Parathyroid adenoma (tissue), 2 donors: Measurements from ENCODE around the gene MLLT6.

Experiments
- H2AFZ ChIP-seq: fragments of 300-600 bp; sonication (generic); one replicate; pipeline ENCODE4 v1.7.0; 2017; ENCODE audit warnings: antibody characterized with exemption, mild to moderate bottlenecking
- H3K27ac ChIP-seq: fragments of 300-600 bp; sonication (generic); one replicate; pipeline ENCODE4 v1.7.0; 2017
- H3K27me3 ChIP-seq: fragments of 300-600 bp; sonication (generic); one replicate; pipeline ENCODE4 v1.7.0; 2017; ENCODE audit warnings: low read length; ENCODE audit not compliant: control insufficient read depth, insufficient read depth
- H3K36me3 ChIP-seq: fragments of 300-600 bp; sonication (generic); one replicate; pipeline ENCODE4 v1.7.0; 2017; ENCODE audit warnings: low read length; ENCODE audit not compliant: control insufficient read depth, insufficient read depth
- H3K4me1 ChIP-seq: fragments of 300-600 bp; sonication (generic); one replicate; pipeline ENCODE4 v1.7.0; 2017; ENCODE audit warnings: control low read depth
- H3K4me2 ChIP-seq: fragments of 300-600 bp; sonication (generic); one replicate; pipeline ENCODE4 v1.7.0; 2017; ENCODE audit warnings: low read length
- H3K4me3 ChIP-seq: fragments of 300-600 bp; sonication (generic); one replicate; pipeline ENCODE4 v1.7.0; 2017; ENCODE audit warnings: low read depth, low read length
- H3K79me2 ChIP-seq: fragments of 300-600 bp; sonication (generic); one replicate; pipeline ENCODE4 v1.7.0; 2017; ENCODE audit warnings: control low read depth
- H3K9ac ChIP-seq: fragments of 300-600 bp; sonication (generic); one replicate; pipeline ENCODE4 v1.7.0; 2017; ENCODE audit warnings: mild to moderate bottlenecking
- H3K9me3 ChIP-seq: fragments of 300-600 bp; sonication (generic); one replicate; pipeline ENCODE4 v1.7.0; 2017; ENCODE audit warnings: low read length; ENCODE audit not compliant: control insufficient read depth
- CTCF ChIP-seq: fragments of 300-600 bp; sonication (generic); IDR thresholded peaks from one replicate; pipeline ENCODE4 v1.7.0; 2017; ENCODE audit warnings: antibody characterized with exemption, mild to moderate bottlenecking
- donor health status: primary hyperparathyroidism.

Gene MLLT6

GRCh38 chr17:38746004-38746848, 41.2 kb downstream of the MLLT6 start:
- H3K27me3 ChIP-seq = no peaks in the 10 kb centered on the region
- H3K9ac ChIP-seq = no peak overlapping the region

GRCh38 chr17:38746849-38747462, 41.9 kb downstream of the MLLT6 start:
- H3K9ac ChIP-seq = no peak overlapping the region
- peaks cover 38% of the 10 kb centered on the region for H3K4me1 ChIP-seq
- peak overlapping the region; percentile 83 for H2AFZ ChIP-seq
- no peak for TF ChIP-seq CTCF
- H3K4me3 ChIP-seq = peak overlapping the region; percentile 75
- peaks cover 10% of the 10 kb centered on the region for H3K79me2 ChIP-seq
- H3K36me3 ChIP-seq = no peaks in the 10 kb centered on the region
- H3K9me3 ChIP-seq = no peaks in the 10 kb centered on the region
- H3K27me3 ChIP-seq = no peaks in the 10 kb centered on the region
- H3K4me2 ChIP-seq = peak overlapping the region; percentile 79
- peak overlapping the region; percentile 78 for H3K27ac ChIP-seq

More at GRCh38 chr17:38746004-38746848, 41.2 kb downstream of the MLLT6 start:
- H3K9me3 ChIP-seq = no peaks in the 10 kb centered on the region
- peaks cover 34% of the 10 kb centered on the region for H3K4me1 ChIP-seq
- TF ChIP-seq CTCF = no peak
- peak overlapping the region; percentile 79 for H3K4me2 ChIP-seq
- peak overlapping the region; percentile 78 for H3K27ac ChIP-seq
- H3K36me3 ChIP-seq = no peaks in the 10 kb centered on the region
- H2AFZ ChIP-seq = no peak overlapping the region
- peaks cover 10% of the 10 kb centered on the region for H3K79me2 ChIP-seq
- peak overlapping the region; percentile 75 for H3K4me3 ChIP-seq

GRCh38 chr17:38747463-38748148, 42.5 kb downstream of the MLLT6 start:
- H3K27me3 ChIP-seq = no peaks in the 10 kb centered on the region
- H3K9me3 ChIP-seq = no peaks in the 10 kb centered on the region
- peaks cover 35% of the 10 kb centered on the region for H3K4me1 ChIP-seq
- peak overlapping the region; percentile 83 for H2AFZ ChIP-seq
- no peak for TF ChIP-seq CTCF
- peaks cover 11% of the 10 kb centered on the region for H3K79me2 ChIP-seq
- peak overlapping the region; percentile 79 for H3K4me2 ChIP-seq
- H3K9ac ChIP-seq = peak overlapping the region; percentile 88
- peak overlapping the region; percentile 75 for H3K4me3 ChIP-seq
- no peaks in the 10 kb centered on the region for H3K36me3 ChIP-seq
- peak overlapping the region; percentile 78 for H3K27ac ChIP-seq

- TF ChIP-seq CTCF = no peak
- H3K36me3 ChIP-seq = no peaks in the 10 kb centered on the region
- H3K27ac ChIP-seq = peak within 1 kb of the TSS; percentile 96
- peak within 1 kb of the TSS; percentile 83 for H2AFZ ChIP-seq
- H3K4me2 ChIP-seq = peak within 1 kb of the TSS; percentile 93
- peak within 1 kb of the TSS; percentile 88 for H3K4me3 ChIP-seq
- no peaks in the 10 kb centered on the region for H3K27me3 ChIP-seq
- H3K79me2 ChIP-seq = peaks cover 18% of the 10 kb centered on the region
- peak within 1 kb of the TSS; percentile 88 for H3K9ac ChIP-seq
- no peaks in the 10 kb centered on the region for H3K9me3 ChIP-seq
- peaks cover 34% of the 10 kb centered on the region for H3K4me1 ChIP-seq
These were observed 43.2 kb downstream of the MLLT6 start, which contains the start of gene PCGF2 for GRCh38 chr17:38748149-38748891. TSS of gene PCGF2 (minus strand) at chr17:38748336. CDS start at chr17:38740402, 7,934 bp downstream.
